NCI-H1436 treated with DMSO at 0.1 percent for 48 hours (cell line): ENCODE data around the gene CD247.

Experiments
- DNase-seq: peaks from one replicate; lab custom pipeline; 2025; lab: John Stamatoyannopoulos, UW

The CD247 gene

GRCh38 chr1:167439301-167439988 lies 78.9 kb downstream of the CD247 start:
- DNase-seq: no peak

GRCh38 chr1:167438171-167439138 lies 79.9 kb downstream of the CD247 start:
- DNase-seq: no peak

- DNase-seq: no peak
Observed at GRCh38 chr1:167435484-167435883, 82.8 kb downstream of the CD247 start.

GRCh38 chr1:167434306-167434705 lies 84.0 kb downstream of the CD247 start:
- no peak for DNase-seq

- DNase-seq: no peak
Observed at GRCh38 chr1:167433884-167434283, 84.4 kb downstream of the CD247 start.

GRCh38 chr1:167432780-167433179 lies 85.5 kb downstream of the CD247 start:
- no peak for DNase-seq

GRCh38 chr1:167431909-167432650 lies 86.2 kb downstream of the CD247 start:
- DNase-seq: no peak

GRCh38 chr1:167431261-167431908 lies 86.9 kb downstream of the CD247 start:
- no peak for DNase-seq

GRCh38 chr1:167430849-167431242 lies 87.5 kb downstream of the CD247 start:
- no peak for DNase-seq

- DNase-seq: no peak
Observed at GRCh38 chr1:167430134-167430848, 88.0 kb downstream of the CD247 start.

- DNase-seq: no peak
Observed at GRCh38 chr1:167429612-167430011, 88.7 kb downstream of the CD247 start.

GRCh38 chr1:167428395-167428794 lies 89.9 kb downstream of the CD247 start:
- DNase-seq: no peak

- DNase-seq: no peak
Observed at GRCh38 chr1:167427848-167428247, 90.5 kb downstream of the CD247 start.

GRCh38 chr1:167426716-167427115 lies 91.6 kb downstream of the CD247 start:
- no peak for DNase-seq

GRCh38 chr1:167425482-167425881 lies 92.8 kb downstream of the CD247 start:
- DNase-seq: no peak

GRCh38 chr1:167423684-167424619 lies 94.4 kb downstream of the CD247 start:
- no peak for DNase-seq

- DNase-seq: no peak
Observed at GRCh38 chr1:167420510-167420909, 97.8 kb downstream of the CD247 start.

- DNase-seq: no peak
Observed at GRCh38 chr1:167419245-167419644, 99.1 kb downstream of the CD247 start.

- no peak for DNase-seq
Observed at GRCh38 chr1:167418391-167418790, 99.9 kb downstream of the CD247 start.

GRCh38 chr1:167416506-167416905 lies 101.8 kb downstream of the CD247 start:
- no peak for DNase-seq
